GM21381 (cell line): ENCODE data around the gene MORN5.

Experiments used
- ATAC-seq: cut with Tn5 transposase; IDR thresholded peaks from one replicate; pipeline ENCODE4 v1.9.1; 2021; ENCODE audit warnings: mild to moderate bottlenecking, moderate library complexity; ENCODE audit not compliant: unreplicated experiment

Gene MORN5

GRCh38 chr9:122228568-122229484 is 69.1 kb downstream of the MORN5 start, which contains the start of gene LHX6:
LHX6 (minus strand) TSS chr9:122228957; CDS start chr9:122228740, 217 bp downstream.
- ATAC-seq, result no peak

GRCh38 chr9:122229485-122229837 is 69.8 kb downstream of the MORN5 start:
- ATAC-seq, result no peak

- no peak for ATAC-seq
These were observed 73.1 kb downstream of the MORN5 start for GRCh38 chr9:122232796-122233306.

GRCh38 chr9:122234022-122234748 is 74.5 kb downstream of the MORN5 start:
- no peak for ATAC-seq

DNA sequence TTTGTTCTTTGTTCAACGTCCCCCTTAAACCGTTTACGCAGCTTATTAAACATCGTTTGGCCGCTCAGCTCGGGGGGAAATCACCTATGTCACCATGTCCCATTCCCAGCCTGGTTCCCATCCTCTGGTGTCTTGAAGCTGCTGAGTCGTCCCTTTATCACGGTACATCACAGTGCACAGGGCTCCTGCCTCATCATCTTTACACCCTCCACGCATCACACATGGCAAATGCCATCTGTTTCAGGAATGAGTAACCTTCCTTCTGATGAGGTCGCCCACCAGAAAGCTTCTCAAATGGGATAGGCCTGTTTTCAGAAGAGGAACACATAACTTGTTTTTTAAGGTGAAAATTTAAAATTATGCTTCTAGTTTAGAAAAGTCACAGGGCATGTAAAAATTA is 77.0 kb downstream of the MORN5 start:
- no peak for ATAC-seq

DNA sequence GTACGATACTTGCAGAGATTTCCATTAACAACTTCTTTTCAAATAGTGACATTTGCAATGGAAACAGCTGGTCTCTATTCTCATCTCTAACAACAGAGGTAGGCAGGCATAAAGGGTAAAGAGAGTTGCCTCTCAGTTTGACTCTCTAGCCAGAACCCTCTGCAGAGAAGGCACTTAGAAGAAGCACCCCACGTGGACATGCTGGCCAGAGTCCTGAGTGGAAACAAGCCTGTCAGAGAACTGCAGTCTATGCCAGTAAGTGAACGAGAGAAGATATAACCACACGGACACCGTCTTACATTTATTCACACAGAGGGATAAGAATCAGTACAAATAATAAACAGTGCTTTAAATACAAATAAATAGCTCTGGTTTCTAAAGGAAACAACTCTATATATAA is 80.0 kb downstream of the MORN5 start:
- no peak for ATAC-seq

- ATAC-seq, result no peak
These were observed 84.6 kb downstream of the MORN5 start for GRCh38 chr9:122244349-122244748.

DNA sequence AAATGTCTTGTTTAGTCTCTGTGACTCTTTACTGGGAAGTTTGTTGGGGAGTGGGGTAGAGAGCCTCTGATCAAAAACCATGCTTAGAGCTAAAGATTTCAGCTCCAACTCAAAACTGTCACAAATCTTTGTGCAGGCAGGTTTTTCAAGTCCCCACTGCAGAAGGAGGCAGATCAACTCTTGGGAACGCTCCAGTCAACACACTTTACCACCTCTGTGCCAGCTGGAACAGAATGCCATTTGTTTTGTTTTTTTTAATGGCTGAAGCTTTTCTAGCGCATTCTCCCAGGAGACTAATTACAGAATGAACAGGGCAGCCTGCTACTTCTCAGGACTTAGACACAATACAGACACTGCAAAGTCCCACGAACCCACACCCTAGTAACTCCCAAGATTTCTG is 87.0 kb downstream of the MORN5 start:
- no peak for ATAC-seq

DNA sequence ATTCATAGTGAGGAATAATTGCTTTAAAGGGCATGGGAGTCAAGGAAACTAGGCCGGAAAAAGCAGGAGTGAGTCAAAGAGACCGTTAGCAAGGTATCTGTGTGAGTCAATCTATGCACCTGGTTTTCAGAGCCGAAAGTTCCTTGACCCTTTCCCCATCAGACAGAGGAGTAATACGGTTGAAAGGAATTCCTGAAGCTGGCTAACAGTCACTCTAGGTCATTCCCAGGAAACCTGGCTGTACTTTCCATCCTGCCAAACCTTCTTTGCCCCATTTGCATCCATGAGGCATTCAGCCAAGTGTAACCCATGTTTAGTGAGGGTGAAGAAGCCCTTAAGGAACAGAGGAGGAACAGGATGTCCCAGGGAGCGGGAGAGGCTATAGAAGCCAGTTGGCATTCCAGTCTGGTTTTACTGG is 88.7 kb downstream of the MORN5 start:
- ATAC-seq, result no peak
